ENCODE measurements around the gene CAPSL. TPM values are rescaled to one million over a fixed set of nuclear protein-coding genes. Genes with fewer than 3 reads are reported as not detected.

The CAPSL gene
- total RNA-seq = not detected

DNA sequence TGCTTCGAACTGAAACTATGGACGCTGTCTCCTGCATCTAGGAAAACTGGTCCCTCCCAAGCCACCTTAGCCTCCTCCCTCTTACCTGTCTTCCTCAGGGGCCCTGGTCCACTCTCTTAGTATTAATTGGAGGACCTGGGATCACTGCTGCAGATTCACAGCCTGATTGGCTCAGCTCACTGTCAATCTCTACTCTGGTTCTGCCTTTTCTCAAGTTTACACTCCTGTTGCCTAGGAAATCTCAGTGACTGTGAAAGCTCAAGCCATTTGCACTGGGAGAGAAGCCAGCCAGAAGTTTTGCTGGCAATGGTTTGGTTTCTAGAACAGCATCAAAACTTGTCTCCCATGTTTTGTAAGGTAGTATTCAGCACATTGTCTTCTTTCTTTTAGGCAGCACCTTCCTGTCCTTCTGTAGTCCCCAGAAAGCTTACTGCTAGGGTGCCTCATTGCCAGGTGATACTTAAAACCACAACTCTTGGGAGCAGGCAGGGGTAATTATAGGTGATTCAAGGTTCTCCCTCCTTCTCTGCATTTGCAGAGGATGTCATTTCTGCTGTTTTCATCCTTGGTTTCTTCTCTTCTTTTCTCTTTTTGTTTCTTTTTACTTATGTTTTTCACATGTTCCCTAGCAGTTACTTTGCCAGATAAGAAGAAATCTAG, at the start of gene CAPSL:
Gene CAPSL (minus strand): TSS at position 55 of the 660 bp plus-strand sequence. CDS start 17,502 bp downstream, outside the sequence.

DNA sequence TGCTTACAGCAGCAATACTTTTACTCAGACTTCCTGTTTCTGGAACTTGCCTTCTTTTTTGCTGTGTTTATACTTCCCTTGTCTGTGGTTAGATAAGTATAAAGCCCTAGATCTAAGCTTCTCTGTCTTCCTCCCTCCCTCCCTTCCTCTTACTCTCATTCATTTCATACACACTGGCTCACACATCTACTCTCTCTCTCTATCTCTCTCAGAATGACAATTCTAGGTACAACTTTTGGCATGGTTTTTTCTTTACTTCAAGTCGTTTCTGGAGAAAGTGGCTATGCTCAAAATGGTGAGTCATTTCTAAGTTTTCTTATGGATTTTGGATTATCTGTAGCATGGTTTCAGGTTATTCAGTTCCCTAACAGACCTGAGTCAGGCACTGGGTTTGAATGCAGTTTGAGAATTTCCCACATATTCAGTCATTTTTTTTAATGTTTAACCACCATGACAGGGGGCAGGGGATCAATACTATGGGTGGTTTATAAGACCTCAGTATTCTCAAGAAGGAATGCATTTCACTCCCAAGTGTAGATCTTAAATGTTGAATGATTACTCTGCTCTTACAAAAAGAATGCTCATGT, 81.6 kb downstream of the CAPSL start, which contains the start of gene IL7R:
Gene IL7R (plus strand): TSS at position 127 of the 587 bp plus-strand sequence. CDS start 87 bp downstream, at position 214.

Other genes with a start within 250 kb of the CAPSL start
- gene IL7R, start 81.7 kb downstream of the CAPSL start, total RNA-seq = 0.82 TPM
- 1.4 TPM for gene UGT3A1, start 52.8 kb upstream of the CAPSL start, total RNA-seq
- 1.7 TPM for gene UGT3A2, start 128.3 kb upstream of the CAPSL start, total RNA-seq
- 27.5 TPM for gene LMBRD2, start 213.3 kb upstream of the CAPSL start, total RNA-seq
- gene SKP2, start 213.5 kb upstream of the CAPSL start, total RNA-seq = 43.4 TPM